Endothelial cell of umbilical vein (primary cell): ENCODE data around the gene PLD6. TPM values are rescaled to one million over a fixed set of nuclear protein-coding genes. Genes with fewer than 3 reads are reported as not detected.

ENCODE experiments used
- BruUV-seq: library from RNA; stranded (reverse); fragments of 400-500 nt; replicated peaks from 2 replicates; lab custom pipeline; 2021; lab: Mats Ljungman, UMichigan
- CTCF ChIA-PET: fragments of 300-600, 350-600 bp; sonication (Branson Sonifier 250); formaldehyde crosslinking; loops from one replicate; lab custom pipeline; 2021; ENCODE audit warnings: antibody characterized with exemption, inconsistent platforms; lab: Charles Lee
- POLR2A ChIA-PET: fragments of 300-600, 350-600 bp; sonication (Branson Sonifier 250); formaldehyde crosslinking; loops from one replicate; lab custom pipeline; 2021; ENCODE audit warnings: antibody characterized with exemption, inconsistent platforms; lab: Charles Lee
- DNase-seq: peaks from one replicate; pipeline ENCODE4 v3.0.0-alpha.2; 2011; ENCODE audit warnings: low read depth, low spot score
- FAIRE-seq: peaks from 2 replicates; lab custom pipeline; 2011; peaks lifted over from hg19 to GRCh38; lab: Jason Lieb, UNC
- H2AFZ ChIP-seq: 2 replicates; pipeline ENCODE4 v1.6.0; 2012; ENCODE audit warnings: low read depth, low read length, control low read depth, inconsistent platforms
- H3K27ac ChIP-seq: 2 replicates; pipeline ENCODE4 v1.5.1; 2011; ENCODE audit warnings: low read depth, mild to moderate bottlenecking, control low read depth, low read length, moderate library complexity; ENCODE audit not compliant: insufficient read depth
- H3K27me3 ChIP-seq, 2 experiments: 2 replicates each; pipeline versions ENCODE4 v1.6.0 to v1.6.1; 2011; ENCODE audit warnings: low read length in 2 of 2, mixed read lengths in 1 of 2; ENCODE audit not compliant: control insufficient read depth in 2 of 2, insufficient read depth in 2 of 2
- H3K36me3 ChIP-seq, 2 experiments: 2 replicates in 1 of 2; 3 replicates in 1 of 2; pipeline ENCODE4 v1.5.1; 2011; ENCODE audit warnings: low read length in 2 of 2, mild to moderate bottlenecking in 1 of 2, moderate library complexity in 1 of 2; ENCODE audit not compliant: control insufficient read depth in 2 of 2, insufficient read depth in 2 of 2; ENCODE audit errors: extremely low read depth in 1 of 2
- H3K4me1 ChIP-seq: 3 replicates; pipeline ENCODE4 v1.5.1; 2011; ENCODE audit warnings: mild to moderate bottlenecking, low read length; ENCODE audit not compliant: control insufficient read depth, insufficient read depth; ENCODE audit errors: extremely low read depth
- H3K4me2 ChIP-seq: 2 replicates; pipeline ENCODE4 v1.6.1; 2011; ENCODE audit warnings: low read length, control low read depth, mixed read lengths; ENCODE audit not compliant: insufficient read depth
- H3K4me3 ChIP-seq, 3 experiments: fragments of 200-600 bp in 1 of 3; sonication (generic), shearing (Covaris generic) in 1 of 3; replicated peaks in 1 of 3; 2 replicates each; pipeline ENCODE4 v1.5.1; 2011 to 2016; ENCODE audit warnings: control low read depth in 3 of 3, low read length in 3 of 3, mild to moderate bottlenecking in 2 of 3, inconsistent platforms in 1 of 3, low read depth in 1 of 3, moderate library complexity in 1 of 3; ENCODE audit not compliant: insufficient read depth in 1 of 3
- H3K79me2 ChIP-seq: 2 replicates; pipeline ENCODE4 v1.6.0; 2012; ENCODE audit warnings: low read length, inconsistent platforms; ENCODE audit not compliant: control insufficient read depth, insufficient read depth
- H3K9ac ChIP-seq: replicated peaks from 2 replicates; pipeline ENCODE3; 2011; ENCODE audit warnings: low read length, control low read depth; ENCODE audit not compliant: insufficient read depth; ENCODE audit errors: extremely low read depth
- H3K9me1 ChIP-seq: replicated peaks from 3 replicates; pipeline ENCODE4 v1.6.0; 2011; ENCODE audit warnings: mild to moderate bottlenecking, low read length; ENCODE audit not compliant: control insufficient read depth, insufficient read depth; ENCODE audit errors: extremely low read depth
- H3K9me3 ChIP-seq: replicated peaks from 2 replicates; pipeline ENCODE4 v1.5.1; 2012; ENCODE audit warnings: low read length, inconsistent platforms; ENCODE audit not compliant: control insufficient read depth, insufficient read depth
- H4K20me1 ChIP-seq: replicated peaks from 2 replicates; pipeline ENCODE3; 2011; ENCODE audit warnings: mild to moderate bottlenecking, low read length; ENCODE audit not compliant: control insufficient read depth, insufficient read depth; ENCODE audit errors: extremely low read depth
- EZH2 ChIP-seq: IDR thresholded peaks from 2 replicates; pipeline ENCODE4 v1.6.1; 2012; ENCODE audit warnings: borderline replicate concordance, low read depth, mild to moderate bottlenecking, moderate library complexity, low read length, inconsistent platforms; ENCODE audit not compliant: severe bottlenecking
- FOS ChIP-seq: IDR thresholded peaks from 2 replicates; pipeline ENCODE4 v1.6.1; 2011; ENCODE audit warnings: mild to moderate bottlenecking, low read length, moderate library complexity, borderline replicate concordance; ENCODE audit not compliant: insufficient read depth
- GATA2 ChIP-seq: IDR thresholded peaks from 2 replicates; pipeline ENCODE4 v1.7.0; 2011; ENCODE audit warnings: low read depth, mild to moderate bottlenecking, moderate library complexity, mixed read lengths, low read length; ENCODE audit not compliant: insufficient read length, insufficient read depth
- JUN ChIP-seq: IDR thresholded peaks from 2 replicates; pipeline ENCODE4 v1.6.1; 2011; ENCODE audit warnings: borderline replicate concordance, low read depth; ENCODE audit not compliant: insufficient read length, insufficient read depth
- MYC ChIP-seq: IDR thresholded peaks from one replicate; pipeline ENCODE4 v1.6.1; 2011; ENCODE audit warnings: mild to moderate bottlenecking, low read depth, low read length
- POLR2A ChIP-seq: IDR thresholded peaks from 2 replicates; pipeline ENCODE4 v1.6.1; 2012; ENCODE audit warnings: low read depth, mild to moderate bottlenecking, control low read depth, low read length
- POLR2AphosphoS5 ChIP-seq: IDR thresholded peaks from 2 replicates; pipeline ENCODE4 v1.6.1; 2012; ENCODE audit warnings: low read depth, mild to moderate bottlenecking, control low read depth, low read length, moderate library complexity; ENCODE audit not compliant: insufficient read depth
- dilution Hi-C: fragments of 300-500 bp; cut with MboI; formaldehyde crosslinking; loops from one replicate; pipeline ENCODE4 v1.15.0; 2019; ENCODE audit warnings: low sequenced_read_pairs; ENCODE audit not compliant: extremely low pct_ligation_motif_present
- intact Hi-C: fragments of 100-400 bp; cut with micrococcal nuclease; formaldehyde crosslinking; loops from one replicate; pipeline ENCODE4 v1.10.0; 2022
- polyA plus RNA-seq, 4 experiments: library from polyadenylated mRNA; depleted of rRNA in 3 of 4; stranded (reverse) in 3 of 4; unstranded in 1 of 4; fragments of >200 nt; gene quantifications; 2 replicates each; pipeline versions ENCODE4 v1.2.1 to v1.2.3, GENCODE V29; 2011 to 2012; ENCODE audit warnings: missing spikeins in 1 of 4
- total RNA-seq: library from RNA; stranded (reverse); gene quantifications from 2 replicates; pipeline ENCODE4 v1.2.3, GENCODE V29; 2021
- TF ChIP-seq, protein P1 (sequence below): IDR thresholded peaks from 2 replicates; pipeline ENCODE4 v1.6.1; 2011; ENCODE audit not compliant: insufficient read depth, insufficient read length
- TF ChIP-seq, protein P2 (sequence below), 2 donors: IDR thresholded peaks; 1 replicate in 1 of 2; 2 replicates in 1 of 2; pipeline ENCODE4 v1.5.1; 2011; ENCODE audit warnings: low read length in 2 of 2, mild to moderate bottlenecking in 2 of 2, moderate library complexity in 2 of 2, control low read depth in 1 of 2, inconsistent platforms in 1 of 2, low read depth in 1 of 2; ENCODE audit not compliant: insufficient read depth in 1 of 2; ENCODE audit errors: extremely low read depth in 1 of 2

The PLD6 gene
- total and polyA plus RNA-seq, 2 donors (not counting 3 experiments of a cell fraction or from before 2014, with no cell fraction given) = 2.9 to 4.4 TPM

DNA sequence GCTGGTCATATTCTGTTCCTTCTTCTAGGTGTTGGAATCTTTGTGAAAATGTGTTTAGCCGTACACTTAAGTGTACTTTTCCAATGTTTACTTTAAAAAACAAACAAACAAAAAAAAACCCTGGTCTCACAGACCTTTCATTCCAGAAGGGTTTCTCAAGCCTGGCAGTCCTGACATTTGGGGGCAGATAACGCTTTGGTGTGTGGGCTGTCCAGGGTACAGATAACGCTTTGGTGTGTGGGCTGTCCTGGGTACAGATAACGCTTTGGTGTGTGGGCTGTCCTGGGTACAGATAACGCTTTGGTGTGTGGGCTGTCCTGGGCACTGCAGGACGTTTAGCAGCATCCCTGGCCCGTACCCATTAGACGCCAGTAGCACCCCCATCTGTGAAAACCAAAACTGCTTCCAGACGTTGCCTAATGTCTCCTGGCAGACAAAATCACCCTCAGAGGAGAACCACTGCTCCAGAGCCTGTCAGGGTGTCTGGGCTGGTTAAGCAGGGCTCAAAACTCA, 46.1 kb upstream of the PLD6 start:
- TF ChIP-seq EZH2 = no peak
- TF ChIP-seq POLR2AphosphoS5 = no peak
- no peak for TF ChIP-seq MYC
- TF ChIP-seq, protein P1, sequence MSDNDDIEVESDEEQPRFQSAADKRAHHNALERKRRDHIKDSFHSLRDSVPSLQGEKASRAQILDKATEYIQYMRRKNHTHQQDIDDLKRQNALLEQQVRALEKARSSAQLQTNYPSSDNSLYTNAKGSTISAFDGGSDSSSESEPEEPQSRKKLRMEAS = no peak
- no peak for TF ChIP-seq FOS
- TF ChIP-seq GATA2 = no peak
- TF ChIP-seq POLR2A = no peak
- TF ChIP-seq, protein P2, sequence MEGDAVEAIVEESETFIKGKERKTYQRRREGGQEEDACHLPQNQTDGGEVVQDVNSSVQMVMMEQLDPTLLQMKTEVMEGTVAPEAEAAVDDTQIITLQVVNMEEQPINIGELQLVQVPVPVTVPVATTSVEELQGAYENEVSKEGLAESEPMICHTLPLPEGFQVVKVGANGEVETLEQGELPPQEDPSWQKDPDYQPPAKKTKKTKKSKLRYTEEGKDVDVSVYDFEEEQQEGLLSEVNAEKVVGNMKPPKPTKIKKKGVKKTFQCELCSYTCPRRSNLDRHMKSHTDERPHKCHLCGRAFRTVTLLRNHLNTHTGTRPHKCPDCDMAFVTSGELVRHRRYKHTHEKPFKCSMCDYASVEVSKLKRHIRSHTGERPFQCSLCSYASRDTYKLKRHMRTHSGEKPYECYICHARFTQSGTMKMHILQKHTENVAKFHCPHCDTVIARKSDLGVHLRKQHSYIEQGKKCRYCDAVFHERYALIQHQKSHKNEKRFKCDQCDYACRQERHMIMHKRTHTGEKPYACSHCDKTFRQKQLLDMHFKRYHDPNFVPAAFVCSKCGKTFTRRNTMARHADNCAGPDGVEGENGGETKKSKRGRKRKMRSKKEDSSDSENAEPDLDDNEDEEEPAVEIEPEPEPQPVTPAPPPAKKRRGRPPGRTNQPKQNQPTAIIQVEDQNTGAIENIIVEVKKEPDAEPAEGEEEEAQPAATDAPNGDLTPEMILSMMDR (IDR thresholded peaks at IDR 0.05; ENCODE audit: extremely low read depth in 1 of 2, insufficient read depth in 1 of 2, low read depth in 1 of 2, low read length in 2 of 2) = no peak
- TF ChIP-seq JUN = no peak
- Histone ChIP-seq H3K27ac (no peak overlapping the region), H4K20me1 (no peaks in the 10 kb centered on the region), H3K4me3 (no peak overlapping the region), H3K9ac (no peak overlapping the region), H3K36me3 (peaks cover 12 to 26% of the 10 kb centered on the region in 2 experiments), H2AFZ (no peak overlapping the region), H3K27me3 (no peaks in the 10 kb centered on the region), H3K4me2 (no peak overlapping the region), H3K9me1 (no peaks in the 10 kb centered on the region), H3K9me3 (no peaks in the 10 kb centered on the region), H3K79me2 (no peaks in the 10 kb centered on the region), H3K4me1 (no peaks in the 10 kb centered on the region)
- dilution Hi-C loops = no loop called here
- ChIA-PET POLR2A (no interaction called here), CTCF (interaction anchor here (1.0 kb wide), 1 partner anchor 8 kb away, joined by 3 read pairs; no protein-coding TSS in a partner anchor)
- intact Hi-C loops = no loop called here
- no TSS peak for BruUV-seq
- DNase-seq (no peak), FAIRE-seq (no peak)
